Stimulated activated naive CD8-positive, alpha-beta T cell treated with anti-CD3 and anti-CD28 coated beads, Interleukin-15, amount 100 ng/mL, for 72 hours (primary cell): Measurements from ENCODE around the gene LHFPL2.
A peak's percentile ranks its signal among the peaks of the same experiment; 100 is the strongest.

Experiments
- ATAC-seq: fragments of 150-1000 bp; cut with Tn5 transposase; 2 replicates; pipeline ENCODE4 v1.10.0; 2021; ENCODE audit warnings: mild to moderate bottlenecking, moderate library complexity
- DNase-seq, 2 donors: peaks; one replicate each; pipeline ENCODE4 v3.0.0; 2021 to 2022
- H3K27ac Mint-ChIP-seq, 2 donors: one replicate each; pipeline ENCODE4 v1.8.0; 2022; ENCODE audit warnings: mild to moderate bottlenecking in 2 of 2, mixed read lengths in 2 of 2, moderate library complexity in 2 of 2
- H3K27me3 Mint-ChIP-seq: one replicate; pipeline ENCODE4 v1.8.0; 2022; ENCODE audit warnings: mixed read lengths
- H3K4me1 Mint-ChIP-seq: one replicate; pipeline ENCODE4 v1.8.0; 2022; ENCODE audit warnings: mild to moderate bottlenecking, mixed read lengths
- H3K4me3 Mint-ChIP-seq, 2 donors: one replicate each; pipeline ENCODE4 v1.8.0; 2022; ENCODE audit warnings: mild to moderate bottlenecking in 2 of 2, mixed read lengths in 2 of 2, moderate library complexity in 1 of 2
- H3K9me3 Mint-ChIP-seq, 2 donors: one replicate each; pipeline ENCODE4 v1.8.0; 2022; ENCODE audit warnings: mixed read lengths in 2 of 2

The LHFPL2 gene

DNA sequence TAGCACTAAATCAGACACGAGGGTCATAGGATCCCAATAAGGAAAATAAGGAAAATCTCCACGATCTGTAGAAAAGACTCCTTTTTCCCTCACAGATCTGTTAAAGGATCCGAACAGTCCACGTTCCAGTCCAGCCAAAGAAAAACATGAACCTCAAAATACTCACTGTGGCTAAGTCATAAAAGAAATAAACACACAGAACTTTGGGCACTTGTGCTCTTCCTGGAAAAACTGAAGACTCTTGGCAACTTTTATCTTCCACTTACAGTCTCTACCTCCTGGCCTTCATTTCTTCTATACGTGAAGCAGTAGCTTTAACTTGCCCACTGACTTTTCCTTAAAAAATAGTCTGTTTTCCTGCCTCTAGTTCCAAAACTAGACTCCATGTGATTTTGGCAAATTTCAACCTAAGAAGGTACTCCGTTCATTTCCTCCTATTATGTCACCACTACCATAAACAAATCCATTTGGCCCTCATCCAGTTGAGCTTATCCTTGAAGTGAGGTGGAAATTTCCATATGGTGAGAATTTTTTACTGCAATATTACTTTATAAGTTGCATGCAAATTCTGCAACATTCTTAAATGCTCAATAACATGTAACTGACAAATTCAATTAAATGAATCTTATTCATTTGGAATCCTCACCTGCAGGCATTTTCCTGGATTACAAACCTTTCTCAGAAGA lies 5.3 kb upstream of the LHFPL2 start:
- Mint-ChIP-seq H3K4me3 (no peak overlapping the region), H3K27me3 (peaks cover 31% of the 10 kb centered on the region)

DNA sequence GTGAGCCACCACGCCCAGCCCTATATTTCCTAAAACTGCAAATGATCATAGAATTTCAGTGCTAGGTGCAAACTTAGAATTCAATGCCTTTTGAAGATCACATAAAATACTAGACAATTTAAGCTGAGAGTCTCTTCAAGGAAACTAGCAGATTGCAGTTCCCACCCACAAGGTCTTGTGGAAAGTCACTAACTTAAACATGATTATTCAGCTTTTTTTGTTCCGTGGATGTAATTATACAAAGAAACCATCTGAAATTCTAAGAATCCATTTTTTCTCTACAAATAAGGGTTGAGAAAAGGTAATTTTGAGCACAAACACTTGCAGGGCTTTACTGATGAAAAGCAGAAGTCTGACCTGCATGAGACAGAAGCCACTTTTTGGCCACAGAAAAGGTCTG lies 4.5 kb upstream of the LHFPL2 start:
- Mint-ChIP-seq H3K27ac (no peak overlapping the region), H3K9me3 (no peaks in the 10 kb centered on the region)
- ATAC-seq, result no peak

More for the DNA sequence above, 5.3 kb upstream of the LHFPL2 start:
- Mint-ChIP-seq H3K27ac (no peak overlapping the region), H3K9me3 (no peaks in the 10 kb centered on the region), H3K4me1 (peaks cover 7% of the 10 kb centered on the region)
- DNase-seq (no peak), ATAC-seq (no peak)

DNA sequence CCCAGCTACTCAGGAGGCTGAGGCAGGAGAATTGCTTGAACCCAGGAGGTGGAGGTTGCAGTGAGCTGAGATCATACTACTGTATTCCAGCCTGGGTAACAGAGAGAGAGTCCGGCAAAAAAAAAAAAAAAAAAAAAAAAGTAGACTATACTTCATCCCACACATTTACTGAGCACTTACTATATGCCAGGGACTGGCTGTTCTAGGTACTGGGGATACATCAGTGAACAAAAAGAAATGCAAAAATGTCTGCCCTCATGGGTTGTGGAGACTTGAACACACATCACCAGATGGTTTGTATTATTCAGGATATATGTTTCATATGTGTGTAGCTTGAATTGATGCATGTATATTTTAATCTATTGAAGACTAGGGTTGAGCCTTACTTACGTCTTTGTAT lies 2.9 kb upstream of the LHFPL2 start:
- ATAC-seq, result no peak
- H3K4me1 Mint-ChIP-seq, result peaks cover 18% of the 10 kb centered on the region
- H3K27me3 Mint-ChIP-seq, result peaks cover 48% of the 10 kb centered on the region

More for the DNA sequence above, 4.5 kb upstream of the LHFPL2 start:
- Mint-ChIP-seq H3K4me3 (no peak overlapping the region), H3K27me3 (peaks cover 33% of the 10 kb centered on the region), H3K4me1 (peaks cover 7% of the 10 kb centered on the region)
- no peak for DNase-seq

DNA sequence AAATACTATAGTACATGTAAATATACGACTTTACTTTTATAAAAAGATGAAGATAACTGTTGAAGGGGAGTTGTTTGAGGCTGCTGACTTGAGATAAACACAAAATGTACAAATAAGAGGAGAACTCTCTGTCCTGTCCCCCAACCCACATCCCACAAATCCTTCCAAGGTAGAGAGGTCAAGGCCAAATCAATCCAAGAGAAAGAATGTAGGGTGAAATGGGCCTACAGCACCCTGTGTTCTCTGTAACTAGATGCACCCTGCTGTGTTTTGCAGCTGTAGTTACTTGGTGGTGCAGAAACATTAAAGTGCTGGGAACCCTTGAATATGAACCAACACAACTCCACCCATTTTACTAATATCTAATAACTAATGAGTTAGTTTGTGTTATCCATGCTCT lies 2.0 kb upstream of the LHFPL2 start:
- Mint-ChIP-seq H3K27me3 (peaks cover 58% of the 10 kb centered on the region), H3K4me3 (no peak overlapping the region), H3K27ac (no peak overlapping the region)

More for the DNA sequence above, 2.9 kb upstream of the LHFPL2 start:
- no peaks in the 10 kb centered on the region for H3K9me3 Mint-ChIP-seq
- DNase-seq, result no peak
- no peak overlapping the region for H3K4me3 Mint-ChIP-seq
- no peak overlapping the region for H3K27ac Mint-ChIP-seq

DNA sequence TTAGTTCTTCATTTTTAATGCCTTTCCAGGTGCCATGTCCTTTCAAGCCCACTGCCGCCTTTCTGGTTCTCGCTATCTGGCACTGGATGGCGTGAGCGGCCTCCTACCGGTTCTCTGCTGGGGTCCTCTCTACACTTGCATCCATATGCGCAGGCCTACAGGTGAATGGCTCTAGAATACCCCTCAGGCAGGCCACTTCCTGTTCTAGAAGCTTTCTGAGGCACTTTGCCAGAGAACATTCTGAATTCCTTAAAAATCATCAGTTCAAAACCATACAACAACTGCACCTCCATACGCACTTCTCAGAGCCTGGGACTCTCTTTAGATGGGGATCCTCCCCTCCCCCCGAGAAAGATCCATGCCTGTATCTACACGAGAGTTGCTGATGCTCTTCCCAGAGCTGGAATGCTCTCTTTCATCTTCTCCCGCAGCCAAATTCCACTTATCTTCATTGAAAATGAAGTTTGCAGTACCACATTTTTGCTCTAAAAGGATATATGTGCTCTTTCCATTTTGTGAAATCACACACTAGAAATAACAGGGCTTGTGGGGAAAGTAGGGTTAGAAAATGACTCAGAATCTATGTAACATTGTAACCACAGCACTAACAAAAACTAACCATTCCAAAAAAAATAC lies 1.4 kb upstream of the LHFPL2 start:
- no peak for DNase-seq
- Mint-ChIP-seq H3K27ac (peak overlapping the region in 1 of 2 donors; percentile 54), H3K27me3 (peaks cover 63% of the 10 kb centered on the region)

More for the DNA sequence above, 2.0 kb upstream of the LHFPL2 start:
- ATAC-seq (no peak), DNase-seq (no peak)
- no peaks in the 10 kb centered on the region for H3K9me3 Mint-ChIP-seq
- H3K4me1 Mint-ChIP-seq, result peaks cover 18% of the 10 kb centered on the region

DNA sequence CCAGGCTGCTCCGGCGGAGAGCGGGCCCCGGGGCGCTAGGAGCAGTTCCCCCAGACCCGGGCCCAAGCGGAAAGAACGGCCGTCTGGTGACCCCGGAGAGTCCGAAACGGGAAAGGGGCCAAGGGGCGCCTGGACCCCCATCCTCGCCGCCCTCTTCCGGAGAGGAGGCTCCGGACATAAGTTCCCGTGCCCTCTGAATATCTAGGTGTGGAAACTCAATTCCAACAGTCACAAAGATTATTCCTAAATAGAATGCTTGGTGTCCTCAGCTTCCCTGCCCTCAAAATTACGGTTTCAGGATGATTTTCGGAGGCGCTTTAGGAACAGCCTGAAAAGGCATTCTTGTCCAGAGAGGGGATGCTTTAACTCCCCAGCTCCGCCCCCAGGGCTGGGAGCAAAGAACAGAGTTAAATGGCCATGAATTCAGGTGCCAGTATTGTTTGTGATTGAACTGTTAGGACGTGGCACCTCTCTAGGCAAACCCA lies 681 bp upstream of the LHFPL2 start:
- DNase-seq (no peak), ATAC-seq (no peak)
- H3K4me3 Mint-ChIP-seq, result no peak overlapping the region
- peaks cover 71% of the 10 kb centered on the region for H3K27me3 Mint-ChIP-seq
- peaks cover 18% of the 10 kb centered on the region for H3K4me1 Mint-ChIP-seq
- H3K9me3 Mint-ChIP-seq, result no peaks in the 10 kb centered on the region
- H3K27ac Mint-ChIP-seq, result no peak overlapping the region

More for the DNA sequence above, 1.4 kb upstream of the LHFPL2 start:
- no peaks in the 10 kb centered on the region for H3K9me3 Mint-ChIP-seq
- H3K4me1 Mint-ChIP-seq, result peaks cover 18% of the 10 kb centered on the region
- peak overlapping the region; percentile 65 to 72 for H3K4me3 Mint-ChIP-seq
- no peak for ATAC-seq

DNA sequence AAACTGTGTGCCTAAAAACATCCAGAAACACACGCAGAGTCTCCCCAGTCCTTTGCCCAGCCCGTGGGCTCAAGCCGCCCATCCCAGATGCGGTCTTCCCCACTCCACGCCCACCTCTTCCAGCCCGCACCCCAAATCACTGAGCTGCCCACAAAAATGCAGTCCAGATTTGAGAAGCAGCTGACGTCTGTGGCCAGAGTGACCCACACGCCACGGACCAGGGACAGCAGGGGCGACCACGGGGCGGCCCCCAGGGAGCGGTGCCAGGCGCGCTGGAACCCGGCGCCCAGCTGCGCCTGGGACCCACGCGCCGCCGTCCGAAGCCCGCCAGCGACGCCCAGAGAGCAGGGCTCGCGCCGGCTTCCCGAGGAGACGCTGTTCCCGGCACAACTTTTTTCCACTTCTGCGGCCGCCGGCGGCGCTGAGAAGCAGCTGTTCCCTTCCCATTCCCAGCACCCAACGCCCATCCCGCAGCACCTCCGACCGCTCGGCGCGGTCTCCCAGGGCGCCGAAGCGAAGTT lies 674 bp downstream of the LHFPL2 start:
- Mint-ChIP-seq H3K4me3 (peak overlapping the region; percentile 52 to 77), H3K27me3 (peaks cover 66% of the 10 kb centered on the region), H3K4me1 (peaks cover 18% of the 10 kb centered on the region), H3K9me3 (no peaks in the 10 kb centered on the region), H3K27ac (no peak overlapping the region)
- DNase-seq (no peak), ATAC-seq (peak; percentile 39)

DNA sequence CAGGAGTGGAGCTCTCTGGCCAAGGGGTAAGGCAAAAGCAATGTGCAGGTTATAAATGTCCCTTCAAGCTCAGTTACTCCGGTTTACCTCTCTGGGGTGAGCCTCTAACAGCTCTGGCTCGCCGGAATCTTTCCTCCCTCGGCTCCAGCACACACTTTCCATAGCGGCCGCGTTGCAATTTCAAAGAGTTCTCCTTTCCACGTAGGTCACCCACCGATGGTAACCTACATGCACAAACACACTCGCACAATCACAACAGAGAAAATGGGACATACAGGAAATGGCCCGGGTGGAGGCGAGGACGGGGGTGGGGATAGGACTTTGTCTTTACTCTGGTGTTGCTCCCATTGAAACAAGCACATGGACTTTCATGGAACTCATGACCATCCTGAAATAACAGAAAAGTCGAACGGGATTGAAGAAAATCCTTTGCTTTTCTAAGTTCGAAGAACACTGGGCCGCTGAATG lies 1.2 kb downstream of the LHFPL2 start:
- Mint-ChIP-seq H3K4me1 (peaks cover 18% of the 10 kb centered on the region), H3K27me3 (peaks cover 66% of the 10 kb centered on the region), H3K27ac (no peak overlapping the region), H3K4me3 (peak overlapping the region; percentile 52 to 77), H3K9me3 (no peaks in the 10 kb centered on the region)
- ATAC-seq, result no peak
- no peak for DNase-seq

DNA sequence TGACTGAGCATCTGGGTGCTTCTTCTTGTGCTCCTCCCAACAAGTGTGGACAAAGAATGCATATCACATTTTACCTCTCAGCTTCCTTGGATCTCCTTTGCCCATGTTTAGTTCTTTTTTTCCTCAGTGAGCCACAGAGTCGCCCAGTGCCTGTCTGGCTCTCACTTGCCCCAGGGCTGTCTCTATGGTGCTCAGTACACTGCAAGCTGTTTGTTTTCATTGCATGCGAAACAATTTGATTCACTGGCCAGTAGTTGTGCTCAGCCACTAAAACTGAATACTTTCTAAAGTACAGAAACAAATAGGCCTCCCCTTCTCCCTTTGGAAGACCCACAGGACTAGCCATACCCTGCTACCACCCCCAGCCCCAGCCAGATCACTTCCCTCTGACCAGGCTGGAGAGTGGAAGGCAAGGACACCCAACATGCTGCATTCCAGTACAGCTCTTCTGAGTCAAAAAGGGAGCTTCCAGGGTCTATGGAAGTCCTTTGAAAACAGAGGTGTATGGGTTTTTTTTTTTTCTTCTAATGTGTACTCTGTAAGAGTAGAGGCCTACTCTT lies 3.8 kb downstream of the LHFPL2 start:
- DNase-seq, result no peak
- peaks cover 15% of the 10 kb centered on the region for H3K4me1 Mint-ChIP-seq
- no peak for ATAC-seq
- peaks cover 49% of the 10 kb centered on the region for H3K27me3 Mint-ChIP-seq
- H3K27ac Mint-ChIP-seq, result no peak overlapping the region
- H3K9me3 Mint-ChIP-seq, result no peaks in the 10 kb centered on the region
- no peak overlapping the region for H3K4me3 Mint-ChIP-seq

DNA sequence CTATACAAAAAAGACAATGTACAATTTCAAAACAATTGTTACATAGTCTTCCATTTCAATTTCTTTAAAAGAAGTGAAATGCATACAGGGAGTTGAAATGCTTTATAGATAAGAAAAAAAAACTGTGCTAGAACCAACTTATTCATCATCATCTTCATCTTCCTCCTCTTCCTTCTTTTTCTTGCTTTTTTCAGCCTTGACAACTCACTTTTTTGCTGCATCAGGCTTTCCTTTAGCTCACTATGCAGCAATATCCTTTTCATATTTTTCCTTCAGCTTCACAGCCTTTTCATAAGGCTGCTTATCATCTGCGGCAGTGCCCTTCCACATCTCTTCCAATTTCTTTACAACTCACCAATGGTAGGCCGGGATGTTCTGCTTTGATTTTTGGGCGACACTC lies 4.4 kb downstream of the LHFPL2 start:
- DNase-seq, result no peak
- Mint-ChIP-seq H3K27me3 (peaks cover 47% of the 10 kb centered on the region), H3K4me3 (no peak overlapping the region)

DNA sequence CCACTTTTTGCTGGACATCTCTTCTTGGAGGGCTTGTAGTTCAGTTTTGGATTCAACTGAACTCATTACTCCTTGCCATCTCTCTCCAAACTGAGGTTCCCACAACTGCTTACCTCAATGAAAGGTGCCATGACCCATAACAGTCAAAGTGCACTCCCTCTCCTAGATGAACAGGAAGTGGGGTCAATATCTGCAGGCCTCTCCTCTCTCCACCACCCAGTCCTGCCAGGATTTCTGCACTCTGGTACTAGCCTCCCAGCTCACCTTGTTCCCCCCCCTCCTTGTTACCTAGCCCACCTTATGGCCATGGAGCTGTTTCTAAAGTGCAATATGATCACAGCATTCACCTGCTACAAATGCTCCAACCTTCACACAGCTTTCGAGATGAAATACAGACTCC lies 5.9 kb downstream of the LHFPL2 start:
- DNase-seq (no peak), ATAC-seq (no peak)
- Mint-ChIP-seq H3K4me3 (no peak overlapping the region), H3K4me1 (peaks cover 10% of the 10 kb centered on the region), H3K9me3 (no peaks in the 10 kb centered on the region), H3K27ac (peak overlapping the region in 1 of 2 donors; percentile 39), H3K27me3 (peaks cover 46% of the 10 kb centered on the region)

More for the DNA sequence above, 4.4 kb downstream of the LHFPL2 start:
- ATAC-seq, result no peak
- Mint-ChIP-seq H3K27ac (no peak overlapping the region), H3K4me1 (peaks cover 11% of the 10 kb centered on the region), H3K9me3 (no peaks in the 10 kb centered on the region)

DNA sequence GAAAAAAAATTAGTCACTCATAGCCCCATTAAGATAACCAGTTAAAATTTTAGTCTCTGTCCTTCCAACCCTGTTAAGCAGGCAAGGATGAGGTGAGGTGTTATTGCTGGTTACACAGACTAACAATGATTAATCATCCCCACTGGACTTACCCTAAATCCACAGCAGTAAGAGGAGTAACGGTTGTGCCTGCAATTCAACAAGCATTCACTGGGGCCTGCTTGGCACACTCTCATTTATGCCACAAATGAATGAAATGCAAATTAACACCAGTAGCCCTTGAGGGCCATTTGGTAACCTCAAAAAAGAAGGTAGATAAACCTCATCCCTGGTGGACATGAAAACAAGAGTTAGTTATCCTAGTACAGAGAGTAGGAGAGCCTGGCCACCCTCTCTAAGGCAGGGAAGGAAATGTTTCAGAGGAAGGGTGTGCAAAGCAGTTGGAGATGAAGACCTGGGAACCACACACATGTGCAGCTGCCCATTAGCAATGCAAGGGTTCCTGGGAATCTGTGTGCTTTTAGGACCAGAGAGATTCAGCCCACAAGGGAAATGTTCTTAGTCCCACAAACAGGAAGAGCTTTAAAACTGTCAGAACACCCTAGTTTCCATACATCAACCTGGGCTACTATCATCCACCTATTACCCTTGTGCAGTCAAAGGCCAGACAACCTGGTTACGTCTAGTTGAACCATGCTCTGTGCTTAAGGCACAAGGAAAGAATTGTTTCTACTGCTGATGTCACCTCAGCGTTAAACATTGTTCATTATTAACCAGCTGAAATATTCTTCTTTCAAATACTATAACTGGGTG lies 7.7 kb downstream of the LHFPL2 start:
- no peaks in the 10 kb centered on the region for H3K4me1 Mint-ChIP-seq
- no peak overlapping the region for H3K4me3 Mint-ChIP-seq
- no peaks in the 10 kb centered on the region for H3K9me3 Mint-ChIP-seq
- H3K27me3 Mint-ChIP-seq, result peaks cover 38% of the 10 kb centered on the region
- H3K27ac Mint-ChIP-seq, result no peak overlapping the region
- ATAC-seq (no peak), DNase-seq (no peak)

DNA sequence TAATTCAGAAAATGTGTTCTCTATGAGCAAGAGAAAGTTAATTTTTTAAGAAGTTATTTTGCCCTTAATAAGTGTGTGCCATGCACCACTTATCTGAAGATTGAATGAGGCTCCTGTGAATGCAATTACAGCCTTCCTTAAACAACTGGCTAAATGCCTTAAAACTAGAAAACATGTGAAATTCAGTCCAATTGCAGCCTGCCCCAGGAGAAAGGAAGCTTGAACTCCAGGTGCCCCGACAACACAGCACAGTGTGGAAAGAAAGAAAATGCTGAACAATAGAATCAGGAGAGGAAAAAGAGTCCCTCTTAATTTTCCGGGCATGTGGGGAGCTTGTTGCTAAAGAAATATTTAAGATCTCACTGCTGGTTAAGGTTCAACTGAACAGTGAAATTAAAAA lies 8.8 kb downstream of the LHFPL2 start:
- H3K27me3 Mint-ChIP-seq, result peaks cover 37% of the 10 kb centered on the region
- H3K4me3 Mint-ChIP-seq, result no peak overlapping the region
- H3K9me3 Mint-ChIP-seq, result no peaks in the 10 kb centered on the region

DNA sequence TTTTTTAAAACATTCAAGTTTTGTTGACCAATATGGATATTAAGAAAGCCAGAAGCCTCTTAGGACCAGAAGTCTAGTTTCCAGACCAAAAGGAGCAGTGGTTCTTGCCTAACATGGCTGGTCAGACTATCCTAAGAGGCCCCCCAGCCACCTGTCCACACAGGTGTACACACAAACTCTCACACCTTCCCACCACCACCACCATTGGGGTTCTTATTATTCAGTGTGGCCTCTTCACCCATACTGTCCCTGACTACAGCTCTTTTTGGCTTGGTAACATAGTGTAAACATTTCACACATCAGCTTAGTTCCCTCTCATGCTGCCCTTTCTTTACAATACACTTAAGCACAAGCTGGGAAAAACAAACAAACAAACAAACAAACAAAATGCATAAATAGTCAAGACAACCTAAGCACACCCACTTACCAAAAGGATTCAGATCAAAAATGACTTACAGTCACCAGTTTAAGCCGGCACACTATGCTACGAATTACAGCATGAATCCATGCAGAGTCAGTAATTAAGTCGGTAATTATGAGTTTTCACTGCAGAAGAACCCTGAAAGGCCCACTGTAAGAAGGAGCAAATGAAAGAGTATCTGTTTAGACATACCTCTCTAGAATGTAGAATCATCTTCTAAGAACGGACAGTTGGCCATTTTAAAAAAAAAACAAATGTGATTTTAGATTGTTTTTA lies 9.5 kb downstream of the LHFPL2 start:
- Mint-ChIP-seq H3K9me3 (no peaks in the 10 kb centered on the region), H3K27me3 (peaks cover 36% of the 10 kb centered on the region), H3K27ac (peak overlapping the region in 1 of 2 donors; percentile 48), H3K4me1 (no peaks in the 10 kb centered on the region), H3K4me3 (no peak overlapping the region)
- ATAC-seq (no peak), DNase-seq (no peak)

More for the DNA sequence above, 8.8 kb downstream of the LHFPL2 start:
- no peak overlapping the region for H3K27ac Mint-ChIP-seq
- no peak for ATAC-seq
- no peaks in the 10 kb centered on the region for H3K4me1 Mint-ChIP-seq
- DNase-seq, result no peak

DNA sequence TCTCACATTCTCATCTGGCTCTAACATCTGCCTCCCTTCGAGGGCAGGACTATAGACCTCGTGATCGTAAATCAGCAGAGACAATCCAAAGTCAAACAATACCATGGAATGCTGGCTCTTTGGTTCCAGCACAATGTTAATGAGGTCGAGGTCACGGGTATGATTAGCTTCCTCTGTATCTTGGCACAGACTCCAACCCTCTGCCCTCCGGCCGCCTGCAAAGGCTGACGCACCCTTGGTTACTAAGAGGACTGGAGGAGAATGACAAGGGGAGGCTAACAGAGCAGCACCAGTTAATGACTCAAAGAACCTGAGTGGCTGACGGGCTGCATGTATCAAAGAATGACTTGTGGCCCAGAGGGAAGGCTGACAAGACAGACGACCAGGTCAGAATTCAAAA lies 10.1 kb downstream of the LHFPL2 start:
- no peaks in the 10 kb centered on the region for H3K4me1 Mint-ChIP-seq
- no peak overlapping the region for H3K4me3 Mint-ChIP-seq
- peaks cover 33% of the 10 kb centered on the region for H3K27me3 Mint-ChIP-seq
- H3K9me3 Mint-ChIP-seq, result no peaks in the 10 kb centered on the region
- no peak for DNase-seq
- no peak for ATAC-seq
- no peak overlapping the region for H3K27ac Mint-ChIP-seq
